ENCODE data around the gene PGAP1.

GRCh38 chr2:196902828-196903227 is 23.7 kb downstream of the PGAP1 start:
- TF ChIP-seq CTCF (IDR thresholded peaks at IDR 0.05) (no peak), POLR2AphosphoS5 (IDR thresholded peaks at IDR 0.05) (no peak), POLR2A (IDR thresholded peaks at IDR 0.05) (no peak)

All from breast epithelium (tissue), 3 donors.